GM23248 (cell line): ENCODE results near the gene H1-8. TPM values are rescaled to one million over a fixed set of nuclear protein-coding genes. Genes with fewer than 3 reads are reported as not detected.

Source experiments
- DNase-seq: peaks from one replicate; pipeline ENCODE4 v3.0.0-alpha.2; 2015
- H2AFZ ChIP-seq: fragments of 200-600 bp; sonication (generic); 2 replicates; pipeline ENCODE4 v1.6.1; 2016; ENCODE audit warnings: antibody characterized with exemption
- H3F3A ChIP-seq: fragments of 200-600 bp; sonication (generic); 2 replicates; pipeline ENCODE4 v1.6.1; 2016; ENCODE audit warnings: mild to moderate bottlenecking, antibody characterized with exemption, mixed run types; ENCODE audit not compliant: insufficient read depth
- H3K27ac ChIP-seq: fragments of 200-600 bp; sonication (generic); 2 replicates; pipeline ENCODE4 v1.5.1; 2016; ENCODE audit warnings: mild to moderate bottlenecking
- H3K27me3 ChIP-seq: fragments of 200-600 bp; sonication (generic); replicated peaks from 2 replicates; pipeline ENCODE4 v1.6.1; 2016; ENCODE audit warnings: mild to moderate bottlenecking; ENCODE audit not compliant: insufficient read depth
- H3K36me3 ChIP-seq: fragments of 200-600 bp; sonication (generic); 2 replicates; pipeline ENCODE4 v1.6.1; 2016; ENCODE audit warnings: low read depth, mild to moderate bottlenecking
- H3K4me1 ChIP-seq: fragments of 200-600 bp; sonication (generic); 2 replicates; pipeline ENCODE4 v1.6.1; 2016; ENCODE audit warnings: mild to moderate bottlenecking; ENCODE audit not compliant: insufficient read depth
- H3K4me2 ChIP-seq: fragments of 200-600 bp; sonication (generic); one replicate; pipeline ENCODE4 v1.6.1; 2016; ENCODE audit warnings: mild to moderate bottlenecking; ENCODE audit not compliant: unreplicated experiment
- H3K4me3 ChIP-seq: fragments of 200-600 bp; sonication (generic); 2 replicates; pipeline ENCODE4 v1.5.1; 2016; ENCODE audit warnings: mild to moderate bottlenecking
- H3K79me2 ChIP-seq: fragments of 200-600 bp; sonication (generic); 2 replicates; pipeline ENCODE4 v1.6.1; 2016; ENCODE audit warnings: mild to moderate bottlenecking; ENCODE audit not compliant: insufficient read depth
- H3K9ac ChIP-seq: fragments of 200-600 bp; sonication (generic); 2 replicates; pipeline ENCODE4 v1.6.1; 2016; ENCODE audit warnings: mild to moderate bottlenecking
- H3K9me2 ChIP-seq: fragments of 200-600 bp; sonication (generic); 2 replicates; pipeline ENCODE4 v1.6.1; 2016; ENCODE audit warnings: mixed run types, mild to moderate bottlenecking, moderate library complexity; ENCODE audit not compliant: insufficient read depth
- H3K9me3 ChIP-seq: fragments of 200-600 bp; sonication (generic); one replicate; pipeline ENCODE4 v1.6.1; 2017; ENCODE audit warnings: low read depth
- H4K20me1 ChIP-seq: fragments of 200-600 bp; sonication (generic); 2 replicates; pipeline ENCODE4 v1.6.0; 2016; ENCODE audit not compliant: insufficient read depth
- EZH2 ChIP-seq: fragments of 200-600 bp; sonication (generic); IDR thresholded peaks from 2 replicates; pipeline ENCODE4 v1.6.1; 2018; ENCODE audit warnings: antibody characterized with exemption, mild to moderate bottlenecking; ENCODE audit not compliant: insufficient read depth, poor library complexity, severe bottlenecking
- EZH2phosphoT487 ChIP-seq: fragments of 200-600 bp; sonication (generic); IDR thresholded peaks from 2 replicates; pipeline ENCODE4 v1.6.1; 2018; ENCODE audit warnings: antibody characterized with exemption, moderate library complexity, mild to moderate bottlenecking, low read depth; ENCODE audit not compliant: insufficient read depth
- WGBS, 2 experiments: methylation state at CpG; one replicate each; pipeline ENCODE4 v1.1.6; 2015 to 2017; ENCODE audit warnings: low lambda C conversion rate in 2 of 2, low coverage in 1 of 2; ENCODE audit errors: missing lambda C conversion rate in 2 of 2; 5-methylcytosine and 5-hydroxymethylcytosine counted together
- in situ Hi-C: fragments of 300-500 bp; cut with MboI; formaldehyde crosslinking; loops from 2 replicates; pipeline ENCODE4 v1.15.0; 2020
- polyA plus RNA-seq: library from polyadenylated mRNA; unstranded; fragments of >200 nt; fragmentation: Nextera tagmentation; extraction: Ambion mirVana; gene quantifications from 2 replicates; pipeline ENCODE4 v1.2.1, GENCODE V29; 2016
- total RNA-seq: library from RNA; depleted of rRNA; stranded (reverse); fragments of >200 nt; shearing (Covaris generic); gene quantifications from 2 replicates; pipeline ENCODE4 v1.2.3, GENCODE V29; 2014

The H1-8 gene
- total and polyA plus RNA-seq, 2 experiments from 2014 or later: not detected

DNA sequence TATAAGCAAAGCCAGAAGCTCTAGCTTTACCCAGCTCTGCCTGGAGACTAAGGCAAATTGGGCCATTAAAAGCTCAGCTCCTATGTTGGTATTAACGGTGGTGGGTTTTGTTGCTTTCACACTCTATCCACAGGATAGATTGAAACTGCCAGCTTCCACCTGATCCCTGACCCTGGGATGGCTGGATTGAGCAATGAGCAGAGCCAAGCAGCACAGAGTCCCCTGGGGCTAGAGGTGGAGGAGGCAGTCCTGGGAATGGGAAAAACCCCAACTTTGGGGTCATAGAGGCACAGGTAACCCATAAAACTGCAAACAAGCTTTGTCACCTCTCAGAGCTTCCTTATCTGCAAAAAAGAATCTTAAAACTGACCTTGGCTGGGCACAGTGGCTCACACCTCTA, 7.9 kb upstream of the H1-8 start:
- Histone ChIP-seq H3K27ac (no peak overlapping the region), H4K20me1 (no peaks in the 10 kb centered on the region), H3K79me2 (no peaks in the 10 kb centered on the region), H3K9me3 (no peaks in the 10 kb centered on the region), H3K36me3 (no peaks in the 10 kb centered on the region), H3K9me2 (no peaks in the 10 kb centered on the region), H2AFZ (no peak overlapping the region), H3K4me2 (no peak overlapping the region), H3K4me1 (0 out of 2 replicates have a peak, but pooled peaks cover 5% of the 10 kb centered on the region), H3K9ac (no peak overlapping the region), H3K4me3 (no peak overlapping the region), H3K27me3 (no peaks in the 10 kb centered on the region), H3F3A (no peaks in the 10 kb centered on the region)
- 33 to 44% methylated on average over 1 of the region's 1 CpG for WGBS, 2 experiments
- in situ Hi-C loops: no loop called here
- no peak for DNase-seq
- TF ChIP-seq EZH2 (no peak), EZH2phosphoT487 (no peak)

DNA sequence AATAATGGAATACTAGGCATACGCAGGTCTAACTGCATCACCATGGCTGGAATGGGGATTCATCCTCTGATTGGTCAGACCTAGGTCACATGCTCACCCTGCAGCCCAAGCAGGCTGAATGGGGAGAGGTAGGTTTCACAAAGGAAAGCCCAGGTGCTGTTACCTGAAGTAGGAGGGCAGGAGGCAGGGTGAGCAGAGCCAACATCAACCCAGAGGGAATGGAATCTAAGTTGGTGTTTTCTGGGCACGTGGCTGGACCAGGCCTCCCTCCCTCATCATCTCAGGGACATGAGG, 6.7 kb upstream of the H1-8 start:
- H3K9me2 ChIP-seq: no peaks in the 10 kb centered on the region
- 71 to 80% methylated on average over 2 of the region's 2 CpGs for WGBS, 2 experiments
- TF ChIP-seq EZH2 (no peak), EZH2phosphoT487 (no peak)
- H4K20me1 ChIP-seq: no peaks in the 10 kb centered on the region
- no peaks in the 10 kb centered on the region for H3K4me1 ChIP-seq
- H3F3A ChIP-seq: no peaks in the 10 kb centered on the region
- no peak overlapping the region for H3K27ac ChIP-seq
- no peaks in the 10 kb centered on the region for H3K9me3 ChIP-seq
- no peak for DNase-seq
- no peaks in the 10 kb centered on the region for H3K36me3 ChIP-seq
- H3K9ac ChIP-seq: no peak overlapping the region
- in situ Hi-C loops: no loop called here
- no peaks in the 10 kb centered on the region for H3K79me2 ChIP-seq
- H2AFZ ChIP-seq: no peak overlapping the region
- no peaks in the 10 kb centered on the region for H3K27me3 ChIP-seq
- no peak overlapping the region for H3K4me2 ChIP-seq
- H3K4me3 ChIP-seq: no peak overlapping the region

DNA sequence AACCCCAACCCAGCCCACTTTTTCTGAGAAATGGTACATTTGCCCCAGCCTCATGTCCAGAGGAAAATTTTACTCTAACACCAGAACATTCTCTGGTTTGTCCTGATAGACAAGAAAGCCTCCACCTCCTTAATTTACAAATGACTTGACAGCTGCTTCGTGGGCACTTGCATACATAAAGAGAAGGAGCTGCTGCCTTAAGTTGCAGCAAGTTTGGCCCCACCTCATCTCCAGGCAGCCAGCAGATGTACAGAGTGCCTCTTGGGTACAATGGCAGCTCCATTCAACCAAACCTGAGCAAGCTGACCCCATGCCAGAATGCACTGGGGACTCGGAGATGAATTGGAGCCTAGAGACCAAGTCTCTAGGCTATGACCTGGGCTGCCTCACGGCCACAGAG, 6.2 kb upstream of the H1-8 start:
- in situ Hi-C loops: no loop called here

DNA sequence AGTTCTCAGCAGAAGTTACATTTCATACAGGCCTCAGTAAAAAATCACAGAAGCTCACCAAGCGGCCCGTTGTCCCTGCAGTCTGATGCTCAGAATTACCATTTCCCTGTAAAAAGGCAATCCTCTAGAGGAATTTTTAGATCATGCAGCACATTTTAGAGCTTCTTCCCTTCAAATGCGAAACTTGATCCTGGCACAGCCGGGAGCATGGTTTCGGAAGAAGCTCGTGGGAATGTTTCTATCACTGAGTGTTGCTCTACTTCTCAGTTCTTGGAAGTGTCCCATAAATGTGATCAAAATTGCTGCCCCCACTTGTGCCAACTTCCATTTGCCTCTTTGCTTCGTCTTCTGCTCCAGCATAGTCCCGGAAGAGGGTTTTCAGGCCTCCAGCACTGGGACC, 3.8 kb upstream of the H1-8 start:
- no peak for DNase-seq
- in situ Hi-C loops: no loop called here
- H3K4me2 ChIP-seq: no peak overlapping the region
- H3K36me3 ChIP-seq: no peaks in the 10 kb centered on the region
- H2AFZ ChIP-seq: no peak overlapping the region
- TF ChIP-seq EZH2 (no peak), EZH2phosphoT487 (no peak)
- H3K4me1 ChIP-seq: no peaks in the 10 kb centered on the region
- no peak overlapping the region for H3K9ac ChIP-seq
- no peaks in the 10 kb centered on the region for H3F3A ChIP-seq
- no peaks in the 10 kb centered on the region for H3K27me3 ChIP-seq
- no peak overlapping the region for H3K4me3 ChIP-seq
- H3K9me3 ChIP-seq: no peaks in the 10 kb centered on the region
- no peaks in the 10 kb centered on the region for H3K9me2 ChIP-seq
- H4K20me1 ChIP-seq: no peaks in the 10 kb centered on the region
- 75 to 81% methylated on average over 8 of the region's 8 CpGs for WGBS, 2 experiments
- H3K27ac ChIP-seq: no peak overlapping the region
- no peaks in the 10 kb centered on the region for H3K79me2 ChIP-seq

More for the DNA sequence above, 6.2 kb upstream of the H1-8 start:
- H4K20me1 ChIP-seq: no peaks in the 10 kb centered on the region
- no peak overlapping the region for H3K9ac ChIP-seq
- H3K79me2 ChIP-seq: no peaks in the 10 kb centered on the region
- TF ChIP-seq EZH2: no peak
- no peak for TF ChIP-seq EZH2phosphoT487
- no peaks in the 10 kb centered on the region for H3F3A ChIP-seq
- H3K4me3 ChIP-seq: no peak overlapping the region
- H3K9me2 ChIP-seq: no peaks in the 10 kb centered on the region
- no peaks in the 10 kb centered on the region for H3K9me3 ChIP-seq
- no peak overlapping the region for H3K4me2 ChIP-seq
- no peak overlapping the region for H2AFZ ChIP-seq
- H3K27ac ChIP-seq: no peak overlapping the region
- no peak for DNase-seq
- WGBS, 2 experiments: 78 to 87% methylated on average over 3 of the region's 3 CpGs
- no peaks in the 10 kb centered on the region for H3K4me1 ChIP-seq
- no peaks in the 10 kb centered on the region for H3K36me3 ChIP-seq
- H3K27me3 ChIP-seq: no peaks in the 10 kb centered on the region
